Skin of body (tissue), 2 donors: ENCODE measurements around the gene MCRIP2. TPM values are rescaled to one million over a fixed set of nuclear protein-coding genes. Genes with fewer than 3 reads are reported as not detected.
A peak's percentile ranks its signal among the peaks of the same experiment; 100 is the strongest.

ENCODE experiments used
- DNase-seq: peaks from one replicate; lab custom pipeline; 2025; lab: John Stamatoyannopoulos, UW
- total RNA-seq: library from RNA; depleted of rRNA; stranded (reverse); fragments of >200 nt; gene quantifications from one replicate; pipeline ENCODE4 v1.2.3, GENCODE V29; 2014

MCRIP2 gene
- total RNA-seq, 1 donor from 2014 or later: 6.9 TPM

DNA sequence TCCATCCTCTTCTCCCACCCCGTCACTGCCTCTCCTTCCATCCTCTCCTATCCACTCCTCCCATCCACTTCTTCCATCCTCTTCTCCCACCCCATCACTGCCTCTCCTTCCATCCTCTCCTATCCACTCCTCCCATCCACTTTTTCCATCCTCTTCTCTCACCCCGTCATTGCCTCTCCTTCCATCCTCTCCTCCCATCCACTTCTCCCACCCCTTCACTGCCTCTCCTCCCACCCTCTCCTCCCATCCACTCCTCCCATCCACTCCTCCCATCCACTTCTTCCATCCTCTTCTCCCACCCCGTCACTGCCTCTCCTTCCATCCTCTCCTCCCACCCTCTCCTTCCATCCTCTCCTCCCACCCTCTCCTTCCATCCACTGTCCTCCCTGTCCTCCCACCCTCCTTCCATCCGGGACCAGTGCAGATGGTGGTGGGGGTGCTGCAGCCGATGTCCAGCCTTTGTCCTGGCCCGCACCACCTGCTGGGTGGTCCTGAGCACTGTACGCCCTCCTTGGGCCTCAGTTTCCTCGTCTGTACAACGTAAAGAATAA, 9.7 kb upstream of the MCRIP2 start:
- DNase-seq: no peak

DNA sequence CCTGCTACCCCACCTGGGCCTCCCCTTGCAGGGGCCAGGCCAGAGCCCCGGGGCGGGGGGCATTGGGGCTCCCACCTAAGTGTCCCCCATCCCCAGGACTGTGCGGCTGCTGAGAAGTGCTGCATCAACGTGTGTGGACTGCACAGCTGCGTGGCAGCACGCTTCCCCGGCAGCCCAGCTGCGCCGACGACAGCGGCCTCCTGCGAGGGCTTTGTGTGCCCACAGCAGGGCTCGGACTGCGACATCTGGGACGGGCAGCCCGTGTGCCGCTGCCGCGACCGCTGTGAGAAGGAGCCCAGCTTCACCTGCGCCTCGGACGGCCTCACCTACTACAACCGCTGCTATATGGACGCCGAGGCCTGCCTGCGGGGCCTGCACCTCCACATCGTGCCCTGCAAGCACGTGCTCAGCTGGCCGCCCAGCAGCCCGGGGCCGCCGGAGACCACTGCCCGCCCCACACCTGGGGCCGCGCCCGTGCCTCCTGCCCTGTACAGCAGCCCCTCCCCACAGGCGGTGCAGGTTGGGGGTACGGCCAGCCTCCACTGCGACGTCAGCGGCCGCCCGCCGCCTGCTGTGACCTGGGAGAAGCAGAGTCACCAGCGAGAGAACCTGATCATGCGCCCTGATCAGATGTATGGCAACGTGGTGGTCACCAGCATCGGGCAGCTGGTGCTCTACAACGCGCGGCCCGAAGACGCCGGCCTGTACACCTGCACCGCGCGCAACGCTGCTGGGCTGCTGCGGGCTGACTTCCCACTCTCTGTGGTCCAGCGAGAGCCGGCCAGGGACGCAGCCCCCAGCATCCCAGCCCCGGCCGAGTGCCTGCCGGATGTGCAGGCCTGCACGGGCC, 8.9 kb upstream of the MCRIP2 start:
- no peak for DNase-seq

DNA sequence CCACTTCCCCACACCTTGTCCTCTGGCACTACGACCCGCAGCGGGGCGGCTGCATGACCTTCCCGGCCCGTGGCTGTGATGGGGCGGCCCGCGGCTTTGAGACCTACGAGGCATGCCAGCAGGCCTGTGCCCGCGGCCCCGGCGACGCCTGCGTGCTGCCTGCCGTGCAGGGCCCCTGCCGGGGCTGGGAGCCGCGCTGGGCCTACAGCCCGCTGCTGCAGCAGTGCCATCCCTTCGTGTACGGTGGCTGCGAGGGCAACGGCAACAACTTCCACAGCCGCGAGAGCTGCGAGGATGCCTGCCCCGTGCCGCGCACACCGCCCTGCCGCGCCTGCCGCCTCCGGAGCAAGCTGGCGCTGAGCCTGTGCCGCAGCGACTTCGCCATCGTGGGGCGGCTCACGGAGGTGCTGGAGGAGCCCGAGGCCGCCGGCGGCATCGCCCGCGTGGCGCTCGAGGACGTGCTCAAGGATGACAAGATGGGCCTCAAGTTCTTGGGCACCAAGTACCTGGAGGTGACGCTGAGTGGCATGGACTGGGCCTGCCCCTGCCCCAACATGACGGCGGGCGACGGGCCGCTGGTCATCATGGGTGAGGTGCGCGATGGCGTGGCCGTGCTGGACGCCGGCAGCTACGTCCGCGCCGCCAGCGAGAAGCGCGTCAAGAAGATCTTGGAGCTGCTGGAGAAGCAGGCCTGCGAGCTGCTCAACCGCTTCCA, 8.1 kb upstream of the MCRIP2 start:
- DNase-seq: no peak

DNA sequence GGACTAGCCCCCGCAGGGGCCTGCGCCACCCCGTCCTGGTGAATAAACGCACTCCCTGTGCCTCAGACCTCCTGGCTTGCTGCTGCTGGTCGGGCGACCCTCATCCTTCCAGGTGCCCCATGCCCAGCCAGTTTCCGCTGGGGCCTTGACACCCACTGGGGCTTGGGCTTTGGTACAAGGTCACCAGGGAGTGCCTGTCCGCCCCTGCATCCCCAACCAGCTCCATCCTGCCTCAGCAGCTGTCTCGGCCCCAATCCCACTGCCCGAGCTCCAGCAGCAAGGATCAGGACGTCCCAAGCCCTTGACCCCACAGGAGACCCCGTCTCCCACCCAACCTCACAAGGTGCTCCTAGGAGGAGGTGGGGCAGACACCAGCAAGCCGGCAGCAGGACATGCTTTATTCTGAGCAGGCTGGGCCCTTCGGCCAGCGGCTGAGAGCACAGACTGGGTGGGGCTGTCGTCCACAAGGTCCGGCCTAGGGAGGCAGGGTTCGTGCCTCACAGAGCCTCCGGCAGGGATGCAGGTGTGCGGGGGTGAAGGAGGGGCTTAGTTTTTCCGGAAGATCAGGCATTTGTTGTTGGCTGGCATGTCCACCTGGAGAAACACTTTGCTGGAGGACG, 7.5 kb upstream of the MCRIP2 start:
- no peak for DNase-seq

DNA sequence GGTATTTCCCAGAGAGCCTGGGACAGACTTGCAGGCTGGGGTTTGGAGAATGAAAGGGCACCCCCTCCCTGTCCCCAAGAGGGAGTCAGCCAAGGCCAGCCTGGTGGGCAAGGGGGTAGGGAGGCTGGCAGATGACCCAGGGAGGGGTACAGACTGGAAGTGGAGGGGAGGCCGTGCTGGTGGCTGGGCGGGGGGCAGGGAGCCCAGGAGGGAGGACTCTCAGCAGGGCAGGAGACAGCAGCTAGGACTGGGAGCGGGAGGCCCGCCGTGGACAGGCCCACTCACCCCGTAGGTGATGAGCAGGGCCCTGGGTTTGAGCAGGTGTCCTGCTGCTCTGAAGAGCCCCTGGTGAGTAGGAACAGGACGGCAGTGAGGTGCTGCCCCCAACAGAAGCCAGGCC, 6.6 kb upstream of the MCRIP2 start:
- no peak for DNase-seq

DNA sequence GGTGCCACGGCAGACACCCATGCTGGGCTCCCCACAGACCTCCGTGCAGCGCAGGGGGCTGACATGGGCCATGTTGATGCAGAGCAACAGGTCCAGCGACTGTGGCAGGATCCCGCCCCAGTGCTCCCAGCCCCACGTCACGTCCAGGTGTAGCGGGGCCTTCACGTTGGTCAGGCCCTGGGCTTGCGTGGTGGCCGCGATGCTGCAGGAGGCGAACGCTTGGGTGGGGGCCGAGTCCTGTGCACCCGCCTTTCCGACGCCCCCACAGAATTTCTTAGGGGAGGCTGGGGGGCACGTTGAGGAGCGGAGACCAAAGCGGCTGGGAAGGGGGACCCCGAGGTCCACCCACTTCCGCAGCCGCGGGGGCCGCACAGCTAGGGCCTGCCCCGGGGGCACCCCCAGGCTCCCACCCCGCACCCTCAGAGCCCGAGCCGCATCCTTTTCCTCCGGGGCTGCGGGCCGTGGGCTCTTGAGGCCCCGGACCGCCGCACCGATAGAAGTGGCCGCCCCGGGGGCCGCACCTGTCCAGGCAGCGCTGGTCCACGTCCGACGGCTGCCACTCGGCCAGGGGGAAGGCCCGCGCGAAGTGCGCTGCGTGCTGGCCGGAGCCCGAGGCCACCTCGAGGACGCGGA, 5.9 kb upstream of the MCRIP2 start:
- no peak for DNase-seq

DNA sequence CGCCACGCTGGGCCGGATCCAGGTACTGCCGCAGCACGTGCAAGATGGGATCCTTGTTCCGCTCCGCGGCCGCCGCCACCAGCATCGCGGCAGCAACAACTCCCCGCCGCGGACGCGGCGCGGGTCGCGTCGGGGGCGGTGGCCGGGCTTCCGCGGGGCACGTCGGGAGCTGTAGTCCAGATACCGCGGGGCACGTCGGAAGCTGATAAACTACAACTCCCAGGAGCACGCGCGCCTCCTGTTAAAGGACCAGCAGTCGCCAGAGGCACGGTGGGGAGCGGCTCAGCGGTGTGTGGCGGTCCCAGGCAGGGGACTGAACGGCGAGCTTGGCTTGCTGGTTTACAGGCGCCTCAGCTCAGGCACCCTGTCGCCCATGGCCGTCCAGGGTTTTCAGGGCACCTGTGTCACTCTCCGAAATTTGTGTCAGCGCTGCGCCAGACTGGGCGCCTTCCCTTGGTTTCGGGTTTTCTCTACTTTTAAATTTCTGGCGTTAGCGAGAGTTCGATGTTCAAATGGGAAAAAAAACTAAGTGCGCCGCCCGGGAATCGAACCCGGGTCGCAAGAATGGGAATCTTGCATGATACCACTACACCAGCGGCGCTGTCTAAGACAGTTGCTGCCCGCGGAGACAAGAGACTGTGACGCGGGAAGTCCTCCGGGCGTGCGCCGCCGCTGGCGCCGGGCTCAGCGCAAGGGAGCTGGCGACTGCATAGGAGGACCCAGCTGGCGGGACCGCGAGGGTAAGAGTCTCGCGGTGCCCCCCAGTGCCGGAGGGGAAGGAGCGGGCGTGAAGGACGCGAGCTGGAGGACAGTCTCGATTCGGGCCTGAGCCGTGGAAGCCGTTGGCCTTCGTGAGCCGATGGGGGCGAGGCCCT, 5.2 kb upstream of the MCRIP2 start, which contains the start of gene METTL26:
TSS of gene METTL26 (minus strand) at position 100 of the 875 bp plus-strand sequence. CDS start at position 85, 15 bp downstream.
- DNase-seq: peak; percentile 92

DNA sequence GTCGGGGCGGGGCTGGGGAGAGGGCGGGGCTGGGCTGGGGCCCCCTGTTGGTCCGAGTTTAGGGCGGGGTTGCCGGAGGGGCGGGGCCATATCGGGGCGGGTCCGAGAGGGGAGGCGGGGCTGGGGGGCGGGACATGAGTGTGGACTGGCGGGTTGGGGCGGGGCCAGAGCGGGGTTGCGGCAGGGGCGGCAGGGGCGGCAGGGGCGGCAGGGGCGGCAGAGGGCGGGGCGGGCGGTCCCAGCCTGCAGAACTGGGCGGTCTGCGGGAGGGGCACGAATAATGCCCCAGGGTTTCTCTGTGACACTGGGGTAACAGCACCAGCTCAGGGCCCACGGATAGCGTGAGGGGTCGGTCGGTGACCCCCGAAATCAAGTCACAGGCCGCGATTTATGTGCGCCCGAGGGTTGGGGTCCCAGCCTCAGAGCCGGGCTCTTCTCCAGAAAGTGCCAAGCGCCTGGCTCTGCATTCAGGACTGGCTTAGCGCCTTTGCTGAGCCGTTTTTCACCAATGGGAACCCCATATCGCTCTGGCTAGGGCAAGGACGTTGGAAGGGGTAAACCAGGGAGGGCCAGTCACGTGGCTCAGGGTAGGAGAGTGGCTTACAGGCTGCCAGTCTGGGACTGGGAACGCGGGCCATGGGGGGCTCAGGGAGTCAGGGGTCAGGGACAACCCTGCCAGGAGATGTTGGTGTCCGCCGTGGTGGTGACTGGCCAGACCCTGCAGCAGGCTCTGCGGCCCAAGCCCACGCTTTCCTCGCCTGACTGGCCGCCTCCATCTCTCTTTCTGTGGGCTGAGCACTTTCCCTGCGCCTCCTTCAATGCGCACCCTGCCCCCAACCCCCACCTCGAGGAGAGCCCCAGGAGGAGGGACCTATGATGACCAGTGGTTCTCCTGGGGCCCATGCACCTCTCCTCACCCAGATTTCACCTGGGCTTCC, 4.3 kb upstream of the MCRIP2 start:
- DNase-seq: peak; percentile 92

DNA sequence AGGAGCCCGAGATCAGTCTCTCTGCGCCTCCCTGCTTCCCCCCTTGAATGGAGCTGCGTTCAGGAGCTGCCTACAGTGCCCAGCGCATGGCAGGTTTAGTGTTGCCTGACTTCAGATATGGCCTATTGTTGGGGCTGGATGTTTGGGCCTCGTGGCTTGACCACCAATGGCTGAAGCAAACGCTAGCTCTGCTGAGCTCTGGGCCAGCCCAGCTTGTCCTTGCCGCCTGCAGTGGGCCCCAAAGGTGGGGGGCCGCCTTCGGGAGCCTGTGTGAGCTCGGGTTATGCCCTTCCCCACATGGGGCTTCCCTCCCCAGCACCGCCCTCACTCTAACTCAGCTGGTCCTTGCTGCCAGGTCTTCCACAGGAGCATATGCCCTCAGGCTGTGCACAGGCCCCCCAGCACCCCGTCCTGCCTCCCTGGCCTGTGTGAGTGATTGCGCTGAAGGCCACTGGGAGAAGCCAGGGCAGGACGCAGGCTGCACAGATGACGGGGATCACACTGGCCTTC, 3.5 kb upstream of the MCRIP2 start:
- no peak for DNase-seq

DNA sequence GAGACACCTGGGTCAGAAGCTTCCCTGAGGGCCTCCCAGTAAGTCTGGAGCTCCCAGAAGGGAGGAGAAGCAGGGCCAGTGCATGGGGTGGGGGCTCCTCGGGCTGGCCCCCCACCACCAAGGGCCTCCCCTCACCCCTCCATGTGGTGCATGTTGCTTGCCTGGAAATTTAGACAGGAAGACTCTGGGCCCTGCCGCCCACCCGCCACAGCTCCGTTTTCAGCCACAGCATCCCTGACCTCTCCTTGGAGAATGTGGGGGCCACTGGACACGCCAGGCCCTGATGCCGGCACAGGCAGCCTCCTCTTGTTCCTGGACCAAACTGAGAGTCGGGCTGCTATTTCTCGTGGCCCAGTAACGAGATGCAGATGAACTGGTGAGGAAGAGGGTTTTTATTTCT, 2.8 kb upstream of the MCRIP2 start:
- DNase-seq: no peak

DNA sequence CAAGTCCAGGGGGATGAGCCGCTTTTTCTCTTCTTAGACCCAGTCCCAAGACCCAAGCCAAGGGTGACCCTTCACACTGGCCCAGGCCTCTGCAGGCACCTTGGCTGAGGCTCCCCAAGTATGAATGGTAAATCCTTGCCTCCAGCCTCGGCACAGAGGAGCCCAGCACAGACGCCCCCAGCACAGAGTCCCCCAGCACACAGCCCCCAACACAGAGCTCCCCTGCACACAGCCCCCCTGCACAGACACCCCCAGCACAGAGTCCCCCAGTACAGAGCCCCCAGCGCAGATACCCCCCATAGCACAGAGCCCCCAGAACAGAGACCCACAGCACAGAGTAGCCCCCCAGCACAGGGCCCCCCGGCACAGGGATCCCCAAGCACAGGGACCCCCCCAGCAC, 1.0 kb upstream of the MCRIP2 start:
- no peak for DNase-seq

DNA sequence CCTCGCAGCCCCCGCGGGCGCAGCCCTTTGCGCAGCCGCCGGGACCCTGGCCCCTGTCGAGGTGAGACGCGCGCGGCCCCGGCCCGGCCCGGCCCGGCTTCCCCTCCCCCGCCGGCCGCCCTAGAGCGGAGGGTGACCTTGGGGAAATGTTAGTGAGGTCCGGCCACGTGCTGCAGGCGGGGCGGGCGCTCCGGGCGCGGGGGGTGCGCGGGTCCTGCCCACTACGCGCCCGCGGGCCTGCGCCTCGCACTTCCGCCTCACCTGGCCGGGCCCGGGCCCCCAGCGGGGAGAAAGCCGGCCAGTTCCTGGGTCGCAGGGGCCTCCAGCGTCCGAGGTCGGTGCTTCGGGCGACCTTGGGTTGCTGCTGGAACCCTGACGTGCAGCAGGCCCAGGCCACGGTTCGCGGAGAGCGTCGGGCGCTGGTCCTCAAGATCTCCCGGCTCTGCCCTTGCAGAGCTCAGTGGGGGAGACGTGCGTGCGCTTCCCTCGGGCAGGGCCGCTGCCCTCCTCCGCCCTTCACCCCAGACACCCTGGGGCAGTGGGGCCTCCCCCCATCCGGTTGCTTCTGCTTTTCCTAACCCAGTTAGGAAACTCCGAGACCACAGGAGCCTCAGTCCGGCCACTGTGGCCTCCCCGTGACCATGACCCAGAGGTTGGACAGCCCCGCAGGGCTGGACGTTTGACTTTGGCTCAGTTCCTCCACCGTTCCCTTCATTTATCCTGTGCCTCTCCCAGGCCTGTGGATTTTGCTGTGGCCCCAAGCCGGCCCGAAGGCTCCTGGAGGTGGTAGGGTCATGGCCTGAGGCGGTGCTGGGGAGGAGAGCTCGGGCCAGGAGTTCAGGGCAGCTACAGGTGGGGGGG, 791 bp downstream of the MCRIP2 start:
- DNase-seq: no peak

DNA sequence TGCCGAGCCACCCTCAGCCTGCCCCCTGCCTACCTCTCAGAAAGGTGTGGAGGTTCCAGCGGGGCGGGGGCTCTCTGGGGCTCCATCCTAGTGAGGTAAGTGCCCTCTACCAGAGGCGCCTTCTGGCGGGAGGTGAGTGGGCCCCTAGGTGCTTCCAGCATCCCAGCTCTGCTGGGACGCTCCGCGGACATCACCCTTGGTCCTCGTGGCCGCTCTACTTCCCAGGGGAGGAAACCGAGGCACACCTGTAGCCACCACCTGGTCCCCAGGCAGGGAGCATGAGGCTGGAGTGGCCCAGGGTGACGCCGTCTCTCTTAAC, 1.4 kb downstream of the MCRIP2 start:
- DNase-seq: no peak

DNA sequence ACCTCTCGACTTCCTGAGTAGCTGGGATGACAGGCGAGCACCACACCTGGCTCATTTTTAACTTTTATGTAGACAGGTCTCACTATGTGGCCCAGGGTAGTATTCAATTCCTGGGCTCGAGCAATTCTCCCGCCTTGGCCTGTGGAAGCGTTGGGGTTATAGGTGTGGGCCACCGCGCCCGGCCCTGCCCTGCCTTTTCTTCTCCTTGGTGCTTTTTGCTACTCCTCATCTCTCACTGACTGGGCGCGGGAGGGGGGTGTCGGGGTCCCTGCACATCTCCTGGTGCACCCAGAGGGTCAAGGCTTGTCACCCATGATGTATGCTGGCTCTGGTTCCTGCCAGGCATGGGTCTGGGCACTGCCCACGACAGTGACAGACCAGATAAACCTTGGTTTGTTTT, 2.9 kb downstream of the MCRIP2 start:
- no peak for DNase-seq

DNA sequence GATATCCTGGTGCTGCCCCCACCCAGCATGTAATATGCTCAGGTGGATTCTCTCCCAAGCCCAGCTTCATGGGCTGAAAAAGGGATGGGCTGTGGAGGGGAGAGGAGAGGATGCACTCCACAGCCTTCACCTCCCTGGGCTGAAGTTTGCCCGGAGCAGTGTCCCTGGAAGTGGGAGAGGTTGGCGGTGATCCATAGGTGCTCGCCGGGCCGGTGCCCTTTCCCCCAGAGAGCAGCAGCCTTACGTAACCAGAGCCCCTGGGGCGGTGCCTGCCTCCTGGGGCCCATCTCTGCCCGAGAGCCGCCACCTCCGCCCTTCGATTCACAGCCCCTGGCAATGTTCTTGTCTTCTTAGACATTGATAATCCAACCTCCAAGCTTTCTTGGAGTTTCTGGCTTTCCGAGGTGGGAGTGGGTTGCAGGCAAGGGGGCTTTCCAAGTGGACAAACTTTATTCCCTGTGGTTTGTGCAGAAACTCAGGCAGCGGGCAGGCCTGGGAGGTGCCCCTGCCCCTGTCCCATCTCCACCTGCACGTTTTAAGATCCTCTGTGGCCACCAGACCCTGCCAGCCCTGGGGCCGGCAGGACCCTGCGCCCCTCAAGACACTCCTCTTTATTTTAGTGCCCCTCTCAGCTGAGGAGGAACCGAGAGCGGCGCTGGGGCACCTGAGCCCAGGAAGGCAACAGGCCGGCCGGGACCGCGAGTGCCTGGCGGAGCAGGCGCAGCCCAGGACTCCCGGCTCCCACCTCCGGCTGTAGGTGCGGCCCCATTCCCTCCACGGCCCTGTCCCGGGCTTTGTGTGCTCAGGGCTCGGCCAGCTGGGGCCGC, 4.4 kb downstream of the MCRIP2 start:
- DNase-seq: no peak

DNA sequence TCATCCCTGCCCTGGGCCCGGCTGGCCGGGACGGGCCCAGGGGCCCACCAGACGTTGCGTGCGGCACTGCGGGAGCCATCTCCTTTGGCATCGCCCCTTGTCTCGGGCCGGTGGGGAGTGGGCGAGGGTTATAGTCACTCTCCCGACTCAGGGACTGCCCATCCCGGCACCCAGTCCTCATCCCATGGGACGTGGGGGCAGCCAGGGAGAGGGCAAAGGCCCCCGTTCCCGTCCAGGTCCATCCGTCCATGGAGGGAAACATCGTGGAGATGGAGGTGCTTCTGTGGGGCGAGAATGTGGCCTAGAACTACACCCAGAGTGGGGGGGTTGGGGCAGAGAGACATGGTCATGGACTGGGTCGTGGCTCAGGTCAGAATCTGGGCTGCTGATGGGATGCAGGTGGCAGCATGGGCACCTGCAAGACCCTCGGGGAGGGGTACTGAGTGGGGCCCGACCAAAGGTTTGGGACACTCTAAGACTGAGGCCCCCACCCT, 5.1 kb downstream of the MCRIP2 start:
- no peak for DNase-seq

DNA sequence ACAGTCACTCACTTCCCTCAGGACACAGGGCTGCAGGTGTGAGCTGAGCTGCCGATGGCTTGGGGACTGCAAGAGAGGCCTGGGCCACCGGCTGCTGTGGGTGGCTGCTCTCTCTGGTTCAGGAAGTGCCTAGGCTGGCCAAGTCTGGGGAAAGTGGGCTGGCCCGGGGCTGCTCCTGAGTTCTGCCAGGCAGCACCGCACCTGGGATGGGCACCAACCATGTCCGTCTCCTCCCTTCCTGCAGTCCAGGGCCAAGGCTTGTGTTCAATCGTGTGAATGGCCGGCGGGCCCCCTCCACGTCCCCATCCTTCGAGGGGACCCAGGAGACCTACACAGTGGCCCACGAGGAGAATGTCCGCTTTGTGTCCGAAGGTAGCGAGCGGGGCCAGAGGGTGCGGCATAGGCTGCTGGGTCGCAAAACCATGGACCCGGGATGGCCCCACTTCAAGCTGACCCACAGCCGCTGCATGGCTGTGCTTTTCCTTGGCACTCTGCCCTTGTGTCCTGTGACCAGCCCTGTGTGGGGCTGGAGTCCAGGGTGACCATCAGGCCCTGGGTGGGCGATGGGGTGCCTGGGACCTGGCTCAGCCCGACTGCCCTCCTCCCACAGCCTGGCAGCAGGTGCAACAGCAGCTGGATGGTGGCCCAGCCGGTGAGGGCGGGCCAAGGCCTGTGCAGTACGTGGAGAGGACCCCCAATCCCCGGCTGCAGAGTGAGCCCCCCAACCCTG, 5.7 kb downstream of the MCRIP2 start:
- no peak for DNase-seq
